ENCODE data around the gene COL4A1. TPM values are rescaled to one million over a fixed set of nuclear protein-coding genes. Genes with fewer than 3 reads are reported as not detected.

Gene COL4A1
- total RNA-seq, 1 donor from 2014 or later, result 2,489 TPM

GRCh38 chr13:110336108-110336507 is 29.2 kb upstream of the COL4A1 start:
- H3K36me3 Mint-ChIP-seq (ENCODE audit: low read depth, unreplicated experiment), result peaks cover 35% of the 10 kb centered on the region
- peak overlapping the region; percentile 76 for H3K27ac ChIP-seq (ENCODE audit: low read depth, low read length)
- no peak overlapping the region for H2AFZ ChIP-seq (ENCODE audit: low read depth, low read length)
- H3K4me1 ChIP-seq (ENCODE audit: insufficient read depth, low read length), result peaks cover 86% of the 10 kb centered on the region
- no peak overlapping the region for H3K4me3 Mint-ChIP-seq (ENCODE audit: unreplicated experiment)
- no peak for DNase-seq (ENCODE audit: low read depth)
- H3K4me3 ChIP-seq (ENCODE audit: insufficient read depth, low read depth, low read length), result no peak overlapping the region
- no peaks in the 10 kb centered on the region for H3K27me3 Mint-ChIP-seq (ENCODE audit: low read depth, unreplicated experiment)
- H3K79me2 ChIP-seq (ENCODE audit: insufficient read depth, low read length), result peaks cover 79% of the 10 kb centered on the region
- H4K20me1 ChIP-seq (ENCODE audit: insufficient read depth, low read length), result no peaks in the 10 kb centered on the region
- peaks cover 22% of the 10 kb centered on the region for H3K36me3 ChIP-seq (ENCODE audit: insufficient read depth, low read length)
- no peak for TF ChIP-seq CTCF (IDR thresholded peaks at IDR 0.05; ENCODE audit: insufficient read depth, low read depth, low read length)
- no peak for TF ChIP-seq EZH2 (IDR thresholded peaks at IDR 0.05; ENCODE audit: insufficient read depth, low read length)
- H3K27ac Mint-ChIP-seq (ENCODE audit: unreplicated experiment), result peak overlapping the region; percentile 89
- H3K4me2 ChIP-seq (ENCODE audit: low read length), result no peak overlapping the region
- H3K9ac ChIP-seq (ENCODE audit: low read length), result no peak overlapping the region
- no peak for FAIRE-seq
- no peaks in the 10 kb centered on the region for H3K27me3 ChIP-seq (ENCODE audit: insufficient read depth, low read length)
- H3K9me3 ChIP-seq (ENCODE audit: insufficient read depth, low read depth, low read length), result no peaks in the 10 kb centered on the region
- H3K9me3 Mint-ChIP-seq (ENCODE audit: unreplicated experiment), result no peaks in the 10 kb centered on the region
- peaks cover 86% of the 10 kb centered on the region for H3K4me1 Mint-ChIP-seq (ENCODE audit: low read depth, unreplicated experiment)

GRCh38 chr13:110334841-110335490 is 28.0 kb upstream of the COL4A1 start:
- Histone ChIP-seq H3K27ac (ENCODE audit: low read depth, low read length) (peak overlapping the region; percentile 76), H3K36me3 (ENCODE audit: insufficient read depth, low read length) (peaks cover 22% of the 10 kb centered on the region), H3K9ac (ENCODE audit: low read length) (peak overlapping the region; percentile 40), H3K4me3 (ENCODE audit: insufficient read depth, low read depth, low read length) (no peak overlapping the region), H3K27me3 (ENCODE audit: insufficient read depth, low read length) (no peaks in the 10 kb centered on the region), H3K4me2 (ENCODE audit: low read length) (peak overlapping the region; percentile 5), H3K79me2 (ENCODE audit: insufficient read depth, low read length) (peaks cover 84% of the 10 kb centered on the region), H3K4me1 (ENCODE audit: insufficient read depth, low read length) (peaks cover 86% of the 10 kb centered on the region), H4K20me1 (ENCODE audit: insufficient read depth, low read length) (no peaks in the 10 kb centered on the region), H2AFZ (ENCODE audit: low read depth, low read length) (no peak overlapping the region), H3K9me3 (ENCODE audit: insufficient read depth, low read depth, low read length) (no peaks in the 10 kb centered on the region)
- Mint-ChIP-seq H3K9me3 (ENCODE audit: unreplicated experiment) (no peaks in the 10 kb centered on the region), H3K4me3 (ENCODE audit: unreplicated experiment) (peak overlapping the region; percentile 55), H3K27me3 (ENCODE audit: low read depth, unreplicated experiment) (no peaks in the 10 kb centered on the region), H3K36me3 (ENCODE audit: low read depth, unreplicated experiment) (peaks cover 40% of the 10 kb centered on the region), H3K27ac (ENCODE audit: unreplicated experiment) (peak overlapping the region; percentile 89), H3K4me1 (ENCODE audit: low read depth, unreplicated experiment) (peaks cover 86% of the 10 kb centered on the region)
- no peak for TF ChIP-seq EZH2 (IDR thresholded peaks at IDR 0.05; ENCODE audit: insufficient read depth, low read length)
- FAIRE-seq (peak; percentile 5), DNase-seq (ENCODE audit: low read depth) (peak; percentile 78)

- Histone ChIP-seq H3K36me3 (ENCODE audit: insufficient read depth, low read length) (peaks cover 22% of the 10 kb centered on the region), H3K4me2 (ENCODE audit: low read length) (peak overlapping the region; percentile 20), H3K27me3 (ENCODE audit: insufficient read depth, low read length) (no peaks in the 10 kb centered on the region), H3K9me3 (ENCODE audit: insufficient read depth, low read depth, low read length) (no peaks in the 10 kb centered on the region), H3K79me2 (ENCODE audit: insufficient read depth, low read length) (peaks cover 79% of the 10 kb centered on the region), H2AFZ (ENCODE audit: low read depth, low read length) (no peak overlapping the region), H3K27ac (ENCODE audit: low read depth, low read length) (peak overlapping the region; percentile 72), H3K4me1 (ENCODE audit: insufficient read depth, low read length) (peaks cover 86% of the 10 kb centered on the region), H3K4me3 (ENCODE audit: insufficient read depth, low read depth, low read length) (no peak overlapping the region), H3K9ac (ENCODE audit: low read length) (peak overlapping the region; percentile 40), H4K20me1 (ENCODE audit: insufficient read depth, low read length) (no peaks in the 10 kb centered on the region)
- Mint-ChIP-seq H3K4me1 (ENCODE audit: low read depth, unreplicated experiment) (peaks cover 87% of the 10 kb centered on the region), H3K27me3 (ENCODE audit: low read depth, unreplicated experiment) (no peaks in the 10 kb centered on the region), H3K4me3 (ENCODE audit: unreplicated experiment) (no peak overlapping the region), H3K27ac (ENCODE audit: unreplicated experiment) (peak overlapping the region; percentile 89), H3K9me3 (ENCODE audit: unreplicated experiment) (no peaks in the 10 kb centered on the region), H3K36me3 (ENCODE audit: low read depth, unreplicated experiment) (peaks cover 40% of the 10 kb centered on the region)
- peak; percentile 91 for FAIRE-seq
- peak; percentile 94 for DNase-seq (ENCODE audit: low read depth)
- no peak for TF ChIP-seq EZH2 (IDR thresholded peaks at IDR 0.05; ENCODE audit: insufficient read depth, low read length)
- TF ChIP-seq CTCF (IDR thresholded peaks at IDR 0.05; ENCODE audit: insufficient read depth, low read depth, low read length), result no peak
Observed at GRCh38 chr13:110334256-110334655, 27.3 kb upstream of the COL4A1 start.
